Non-pigmented ciliary epithelial cell (primary cell): ENCODE measurements around the gene ZHX3.

Experiments
- DNase-seq: peaks from one replicate; pipeline ENCODE4 v3.0.0-alpha.2; 2010; ENCODE audit warnings: low read depth

ZHX3 gene

GRCh38 chr20:41355192-41355591, 37.7 kb upstream of the ZHX3 start:
- no peak for DNase-seq

GRCh38 chr20:41353530-41353929, 36.0 kb upstream of the ZHX3 start:
- no peak for DNase-seq

GRCh38 chr20:41352666-41353065, 35.1 kb upstream of the ZHX3 start:
- DNase-seq = no peak

- no peak for DNase-seq
These were observed 34.6 kb upstream of the ZHX3 start for GRCh38 chr20:41352106-41352505.

- DNase-seq = no peak
These were observed 33.0 kb upstream of the ZHX3 start for GRCh38 chr20:41350408-41350962.

- DNase-seq = no peak
These were observed 32.4 kb upstream of the ZHX3 start for GRCh38 chr20:41349943-41350342.

- no peak for DNase-seq
These were observed 31.7 kb upstream of the ZHX3 start for GRCh38 chr20:41349266-41349665.

- DNase-seq = no peak
These were observed 31.1 kb upstream of the ZHX3 start for GRCh38 chr20:41348430-41349172.

GRCh38 chr20:41347523-41348429, 30.2 kb upstream of the ZHX3 start:
- DNase-seq = no peak

GRCh38 chr20:41345729-41346067, 28.2 kb upstream of the ZHX3 start:
- no peak for DNase-seq

- no peak for DNase-seq
These were observed 27.6 kb upstream of the ZHX3 start for GRCh38 chr20:41344938-41345728.

- no peak for DNase-seq
These were observed 26.9 kb upstream of the ZHX3 start for GRCh38 chr20:41344477-41344876.

GRCh38 chr20:41342474-41343464, 25.2 kb upstream of the ZHX3 start:
- no peak for DNase-seq

- no peak for DNase-seq
These were observed 23.0 kb upstream of the ZHX3 start, which contains the start of gene LPIN3 for GRCh38 chr20:41340327-41341055. TSS of gene LPIN3 (plus strand) at chr20:41340821. CDS start at chr20:41345804, 4,983 bp downstream.

- DNase-seq = no peak
These were observed 22.4 kb upstream of the ZHX3 start for GRCh38 chr20:41339957-41340326.

- no peak for DNase-seq
These were observed 19.4 kb upstream of the ZHX3 start for GRCh38 chr20:41336711-41337492.

GRCh38 chr20:41335591-41335990, 18.1 kb upstream of the ZHX3 start:
- no peak for DNase-seq

- DNase-seq = no peak
These were observed 17.2 kb upstream of the ZHX3 start for GRCh38 chr20:41334443-41335421.
